ENCODE data around the gene HSPB7.

Gene HSPB7

DNA sequence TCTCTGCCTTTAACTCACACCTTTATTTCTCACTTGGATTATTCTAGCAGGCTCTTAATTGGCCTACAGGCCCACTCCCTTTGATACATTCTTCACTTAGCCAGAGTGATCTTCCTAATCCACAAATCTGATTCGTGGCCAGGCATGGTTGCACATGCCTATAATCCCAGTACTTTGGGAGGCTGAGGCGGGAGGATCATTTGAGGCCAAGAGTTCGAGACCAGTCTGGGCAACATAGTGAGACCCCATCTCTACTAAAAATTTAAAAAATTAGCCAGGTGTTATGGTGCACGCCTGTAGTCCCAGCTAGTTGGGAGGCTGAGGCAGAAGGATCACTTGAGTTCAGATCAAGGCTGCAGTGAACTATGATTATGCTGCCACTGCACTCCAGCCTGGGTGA is 44.1 kb downstream of the HSPB7 start:
- no peak for DNase-seq

DNA sequence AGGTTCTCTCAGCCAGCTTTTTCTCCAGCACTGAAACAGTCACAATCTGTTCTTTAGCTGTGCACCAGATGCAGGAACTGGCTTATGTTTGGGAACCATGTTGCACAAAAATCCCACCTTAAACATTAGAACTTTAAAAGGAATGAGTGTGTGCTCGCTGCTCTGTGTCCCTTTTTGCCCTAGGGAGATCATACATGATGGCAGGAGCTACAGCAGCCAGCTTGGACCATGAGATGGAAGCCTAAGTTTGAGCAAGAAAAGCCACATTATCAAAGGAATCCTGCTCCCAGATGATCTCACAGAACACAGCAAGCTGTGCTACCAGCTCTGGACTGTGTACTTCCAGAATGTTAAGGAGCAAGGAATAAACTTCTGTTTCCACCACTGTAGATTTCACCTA is 45.4 kb downstream of the HSPB7 start:
- DNase-seq, result no peak

DNA sequence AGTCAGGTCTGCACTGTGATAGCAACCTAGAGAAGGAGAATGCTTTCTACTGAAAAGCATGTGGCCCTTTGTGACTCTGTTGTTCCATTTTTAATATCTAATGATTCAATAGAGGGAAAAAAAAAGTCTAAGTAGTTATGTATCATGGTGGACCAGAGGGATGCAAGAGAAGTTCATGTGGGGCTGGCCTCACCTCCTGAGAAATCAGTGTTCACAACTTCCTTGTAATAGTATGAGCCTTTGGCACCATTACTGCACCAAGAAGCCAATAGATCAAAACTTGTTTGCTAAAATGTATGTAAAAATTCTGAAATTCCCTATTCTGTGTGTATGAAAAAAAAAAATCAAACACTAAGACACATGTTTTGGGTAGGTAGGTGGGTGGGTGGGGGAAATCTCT is 46.9 kb downstream of the HSPB7 start:
- DNase-seq, result no peak

DNA sequence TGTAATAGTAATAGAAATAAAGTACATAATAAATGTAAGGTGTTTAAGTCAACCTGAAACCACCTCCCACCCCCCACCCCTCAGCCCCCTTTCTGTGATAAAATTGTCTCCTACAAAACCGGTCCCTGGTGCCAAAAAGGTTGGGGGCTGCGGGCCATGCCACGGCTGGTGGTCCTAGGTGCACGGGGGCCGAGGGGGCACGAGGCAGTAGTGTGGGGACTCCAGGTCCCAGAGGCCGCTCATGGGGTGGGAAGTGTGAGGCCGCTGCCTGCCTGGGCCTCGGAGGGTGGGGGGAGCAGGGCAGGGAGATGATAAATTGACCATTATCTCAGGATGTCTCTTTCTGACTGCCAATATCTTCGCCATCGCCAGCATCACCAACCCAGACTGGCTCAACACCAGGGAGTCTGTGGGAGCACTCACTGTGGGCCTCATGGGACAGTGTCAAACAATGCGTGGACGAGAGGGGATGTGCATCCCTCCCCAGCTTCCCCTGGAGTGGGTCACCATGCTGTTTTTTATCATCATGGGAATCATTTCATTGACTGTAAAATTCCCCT is 48.4 kb downstream of the HSPB7 start:
- DNase-seq, result no peak

DNA sequence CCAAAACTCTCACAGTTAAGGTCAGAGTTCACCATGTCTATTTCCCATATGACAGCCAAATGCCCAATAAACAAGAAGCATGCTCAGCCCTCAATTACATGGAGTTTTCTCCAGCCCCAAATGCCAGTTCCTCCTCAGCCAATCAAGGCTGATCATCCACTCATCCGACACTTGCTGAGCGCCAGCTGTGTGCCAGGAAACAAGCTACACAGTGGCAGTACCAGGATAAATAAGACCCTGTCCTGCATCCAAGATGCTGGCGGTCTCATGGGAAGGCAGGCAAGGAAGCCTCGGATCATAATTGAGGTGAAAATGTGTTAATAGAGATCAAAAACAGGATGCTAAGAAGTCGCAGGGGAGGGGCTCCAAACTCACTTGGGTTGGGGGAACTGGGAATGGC is 49.7 kb downstream of the HSPB7 start:
- DNase-seq, result no peak

DNA sequence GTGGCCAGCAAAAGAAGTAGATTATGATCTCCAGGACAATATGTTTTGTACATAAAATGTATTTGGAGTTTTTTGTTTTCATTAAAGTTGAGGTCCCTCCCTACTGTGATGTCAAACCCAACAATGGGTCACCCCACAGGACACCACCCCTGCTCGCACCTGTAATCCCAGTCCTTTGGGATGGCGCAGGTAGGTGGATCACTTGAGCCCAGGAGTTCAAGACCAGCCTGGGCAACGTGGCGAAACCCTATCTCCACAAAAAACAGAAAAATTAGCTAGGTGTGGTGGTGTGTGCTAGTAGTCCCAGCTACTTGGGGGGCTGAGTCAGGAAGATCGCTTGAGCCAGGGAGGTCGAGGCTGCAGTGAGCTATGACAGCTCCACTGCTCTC is 50.9 kb downstream of the HSPB7 start:
- DNase-seq, result no peak

DNA sequence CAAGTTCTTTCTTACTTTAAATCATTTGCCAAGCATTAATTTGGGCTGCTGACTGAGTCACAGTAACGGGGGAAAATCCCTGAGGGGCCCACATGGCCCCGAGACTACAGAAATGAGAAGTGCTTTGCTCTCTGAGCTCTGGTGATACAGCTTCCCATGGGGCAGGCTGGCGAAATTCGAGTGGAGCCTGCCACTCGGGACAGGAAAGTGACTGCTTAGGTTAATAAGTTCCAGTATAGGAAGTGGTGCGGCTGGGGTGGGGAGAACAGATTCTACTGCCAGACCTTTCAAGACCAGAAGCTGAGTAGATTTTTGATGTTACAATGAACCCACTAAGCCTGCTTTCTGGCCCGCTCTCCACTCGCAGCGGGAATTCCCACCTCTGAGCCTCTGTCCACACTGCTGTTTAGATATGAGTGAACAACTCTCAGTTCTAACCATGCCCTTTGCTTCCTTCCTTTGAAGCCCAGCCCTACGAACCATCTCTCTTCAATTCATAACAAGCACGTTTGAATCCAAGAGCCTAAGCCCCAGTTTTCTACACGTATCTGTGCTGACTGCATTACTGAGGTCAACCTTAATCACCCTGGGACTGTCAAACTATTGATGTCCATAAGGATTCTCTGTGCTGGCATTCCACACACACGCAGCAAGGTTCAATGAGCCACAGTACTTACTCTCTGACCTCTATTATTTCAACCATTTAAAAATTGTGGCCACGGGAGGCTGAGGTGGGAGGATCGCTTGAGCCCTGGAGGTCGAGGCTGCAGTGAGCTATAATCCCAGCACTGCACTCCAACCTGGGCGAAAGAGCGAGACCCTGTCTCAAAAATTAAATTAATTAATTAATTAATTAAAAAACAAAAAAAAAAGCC is 51.5 kb downstream of the HSPB7 start:
- DNase-seq, result no peak

DNA sequence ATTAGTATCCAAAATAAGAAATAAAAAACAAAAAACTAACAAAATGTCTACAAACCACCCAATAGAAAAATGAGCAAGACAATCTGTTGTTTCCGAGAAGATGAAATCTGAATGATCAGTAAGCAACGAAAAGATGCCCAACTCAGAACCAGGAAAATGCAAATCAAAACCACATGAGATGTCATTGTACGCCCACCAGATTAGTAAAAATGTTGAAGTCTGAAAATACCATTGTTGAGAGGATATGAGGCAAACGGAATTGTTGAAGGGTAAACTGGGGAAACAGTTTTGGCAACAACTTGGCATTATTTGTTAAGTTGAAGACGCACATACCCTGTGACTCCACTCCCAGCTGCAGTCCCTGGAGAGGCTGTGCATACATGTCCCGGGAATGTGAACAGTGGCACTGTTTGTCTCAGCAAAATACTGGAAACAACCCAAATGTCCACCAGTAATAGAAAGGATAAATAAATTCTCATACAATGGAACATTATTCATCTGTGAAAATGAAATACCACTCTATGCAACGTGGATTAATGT is 52.5 kb downstream of the HSPB7 start:
- DNase-seq, result no peak
